NT2/D1 (cell line): ENCODE measurements around the gene HOXB2.

Experiments
- DNase-seq: peaks from one replicate; pipeline ENCODE4 v3.0.0-alpha.2; 2011; ENCODE audit warnings: low read depth, low spot score
- H3K27me3 ChIP-seq: 2 replicates; pipeline ENCODE4 v1.6.0; 2011; ENCODE audit warnings: mild to moderate bottlenecking; ENCODE audit not compliant: insufficient read length, insufficient read depth
- H3K36me3 ChIP-seq: 2 replicates; pipeline ENCODE4 v1.6.1; 2011; ENCODE audit warnings: mild to moderate bottlenecking, low read length, mixed read lengths; ENCODE audit not compliant: insufficient read depth, insufficient read length
- H3K4me1 ChIP-seq: 2 replicates; pipeline ENCODE4 v1.5.1; 2011; ENCODE audit not compliant: insufficient read depth, insufficient read length
- H3K4me3 ChIP-seq: 2 replicates; pipeline ENCODE4 v1.5.1; 2011; ENCODE audit warnings: low read depth; ENCODE audit not compliant: insufficient read length
- H3K9ac ChIP-seq: 2 replicates; pipeline ENCODE4 v1.6.0; 2011; ENCODE audit warnings: low read depth; ENCODE audit not compliant: insufficient read length
- H3K9me3 ChIP-seq: 2 replicates; pipeline ENCODE4 v1.5.1; 2011; ENCODE audit warnings: mild to moderate bottlenecking, low read length; ENCODE audit not compliant: insufficient read depth
- SUZ12 ChIP-seq: IDR thresholded peaks from 2 replicates; pipeline ENCODE4 v1.6.1; 2011; ENCODE audit not compliant: insufficient read length, insufficient read depth; ENCODE audit errors: extremely low read depth
- YY1 ChIP-seq: IDR thresholded peaks from 2 replicates; pipeline ENCODE4 v1.6.1; 2011; ENCODE audit not compliant: insufficient read length, insufficient read depth
- ZNF274 ChIP-seq: IDR thresholded peaks from 2 replicates; pipeline ENCODE4 v1.6.1; 2011; ENCODE audit warnings: mild to moderate bottlenecking, low read depth, low read length

HOXB2 gene

DNA sequence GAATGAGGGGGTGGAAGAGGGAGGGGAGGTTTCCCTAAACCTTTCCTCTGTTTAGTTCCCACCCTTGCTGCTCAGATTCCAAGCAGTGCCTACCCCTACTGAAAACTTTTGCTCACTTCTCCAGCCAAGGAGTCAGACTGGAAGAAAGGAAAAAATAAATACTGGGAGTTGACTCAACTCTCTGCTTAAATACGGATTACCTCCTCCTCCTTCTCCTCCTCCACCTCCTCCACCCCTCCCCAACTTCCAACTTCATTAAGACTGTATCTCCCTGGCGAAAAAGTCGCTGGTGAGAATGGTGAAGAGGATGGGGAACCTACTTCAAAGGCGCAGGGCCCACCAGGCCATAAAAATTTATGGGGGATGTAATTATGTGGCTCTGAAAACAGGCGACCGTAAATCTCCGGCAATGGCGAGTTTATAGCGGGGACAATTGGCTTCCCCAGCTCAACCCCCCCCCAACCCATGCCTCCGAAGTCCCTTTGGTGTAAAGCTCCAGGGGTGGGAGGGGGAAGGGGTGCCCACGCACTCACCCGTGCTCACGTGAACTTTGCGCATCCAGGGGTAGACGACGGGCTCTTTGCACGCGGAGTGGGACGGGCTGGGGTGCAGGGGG lies 32.5 kb upstream of the HOXB2 start:
- Histone ChIP-seq H3K4me3 (no peak overlapping the region), H3K4me1 (peaks cover 5% of the 10 kb centered on the region), H3K9ac (no peak overlapping the region), H3K36me3 (no peaks in the 10 kb centered on the region), H3K27me3 (peaks cover 98% of the 10 kb centered on the region), H3K9me3 (no peaks in the 10 kb centered on the region)
- DNase-seq, result no peak
- TF ChIP-seq SUZ12, result peak; percentile 20
- TF ChIP-seq YY1, result no peak

- H3K4me1 ChIP-seq, result peaks cover 3% of the 10 kb centered on the region
- no peaks in the 10 kb centered on the region for H3K36me3 ChIP-seq
- H3K4me3 ChIP-seq, result no peak overlapping the region
- no peak for DNase-seq
- H3K27me3 ChIP-seq, result peaks cover 98% of the 10 kb centered on the region
- H3K9ac ChIP-seq, result no peak overlapping the region
- no peaks in the 10 kb centered on the region for H3K9me3 ChIP-seq
- TF ChIP-seq ZNF274 (no peak), SUZ12 (no peak), YY1 (no peak)
Measured at GRCh38 chr17:48576479-48577309, 31.8 kb upstream of the HOXB2 start.

DNA sequence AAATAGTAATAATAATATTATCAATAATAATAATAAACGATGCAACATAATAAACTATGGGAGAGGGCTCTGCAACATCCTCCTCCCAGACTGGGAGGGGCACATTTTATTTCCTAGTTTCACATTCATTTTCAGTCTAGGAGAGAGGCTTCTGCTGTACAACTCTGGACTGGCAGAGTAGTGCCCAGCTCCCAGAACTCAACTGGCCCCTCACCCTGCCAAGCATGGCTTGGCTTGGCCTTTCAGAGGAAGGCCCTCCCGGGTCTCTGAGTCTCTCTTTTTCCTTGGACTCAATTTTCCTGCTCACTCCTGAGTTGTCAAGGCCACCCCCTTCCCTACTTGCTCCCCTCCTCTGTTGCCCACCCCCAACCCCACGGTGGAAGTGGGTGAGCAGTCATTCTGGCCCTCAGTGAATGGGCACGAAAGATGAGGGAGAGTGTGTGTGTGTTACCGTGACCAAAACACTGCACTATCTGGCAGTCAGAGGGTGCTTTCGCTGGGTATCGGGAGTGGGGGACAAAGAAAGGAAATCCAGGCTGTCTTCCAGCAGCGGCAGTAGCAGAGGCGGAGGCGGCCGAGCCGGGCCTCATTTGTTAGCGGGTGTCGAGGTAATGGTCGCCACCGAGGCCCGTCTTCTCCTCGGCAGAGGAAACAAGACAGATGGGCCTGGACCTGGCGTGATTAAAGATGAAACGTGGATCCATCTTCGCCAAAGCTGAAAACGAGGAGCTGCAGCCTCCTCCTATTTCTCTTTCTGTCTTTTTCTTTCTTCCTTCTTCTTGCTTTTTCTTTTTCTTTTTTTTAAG lies 31.0 kb upstream of the HOXB2 start:
- TF ChIP-seq ZNF274, result no peak
- TF ChIP-seq SUZ12, result peak; percentile 92
- no peak for TF ChIP-seq YY1
- no peak for DNase-seq
- H3K27me3 ChIP-seq, result peaks cover 98% of the 10 kb centered on the region
- no peaks in the 10 kb centered on the region for H3K9me3 ChIP-seq
- no peaks in the 10 kb centered on the region for H3K36me3 ChIP-seq
- H3K9ac ChIP-seq, result no peak overlapping the region
- no peak overlapping the region for H3K4me3 ChIP-seq
- H3K4me1 ChIP-seq, result peaks cover 3% of the 10 kb centered on the region

DNA sequence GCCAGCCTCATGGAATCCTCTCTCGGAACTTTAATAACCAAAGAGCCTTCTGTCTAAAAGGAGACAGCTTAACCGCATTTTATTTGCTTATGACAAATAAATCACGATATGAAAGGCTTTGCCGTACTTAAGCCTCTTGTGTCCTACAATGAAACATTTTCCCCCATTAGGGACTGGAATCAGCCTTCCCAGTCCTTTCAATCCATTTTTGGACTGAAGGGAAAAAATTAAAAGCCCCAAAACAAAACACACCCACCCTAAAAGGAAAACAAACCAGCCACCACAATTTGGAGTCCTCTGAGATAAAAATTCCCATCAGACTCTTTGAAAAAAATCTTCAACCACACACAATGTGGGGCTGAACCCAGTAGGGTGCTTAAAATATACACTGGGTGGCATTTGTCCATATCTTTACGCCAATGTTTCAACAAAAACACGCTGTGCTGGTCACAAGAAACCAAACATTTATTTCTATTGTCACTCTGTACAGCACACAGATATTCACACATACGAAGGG lies 30.2 kb upstream of the HOXB2 start:
- Histone ChIP-seq H3K4me3 (no peak overlapping the region), H3K36me3 (no peaks in the 10 kb centered on the region), H3K9me3 (no peaks in the 10 kb centered on the region), H3K9ac (no peak overlapping the region), H3K27me3 (peaks cover 98% of the 10 kb centered on the region), H3K4me1 (peaks cover 6% of the 10 kb centered on the region)
- TF ChIP-seq SUZ12 (peak; percentile 5), YY1 (no peak)
- no peak for DNase-seq

GRCh38 chr17:48574505-48575065 lies 29.7 kb upstream of the HOXB2 start:
- no peak for DNase-seq
- Histone ChIP-seq H3K9me3 (no peaks in the 10 kb centered on the region), H3K36me3 (no peaks in the 10 kb centered on the region), H3K4me3 (no peak overlapping the region), H3K4me1 (peaks cover 6% of the 10 kb centered on the region), H3K9ac (no peak overlapping the region), H3K27me3 (peaks cover 98% of the 10 kb centered on the region)
- TF ChIP-seq SUZ12 (no peak), ZNF274 (no peak), YY1 (no peak)

- Histone ChIP-seq H3K4me3 (no peak overlapping the region), H3K27me3 (peaks cover 100% of the 10 kb centered on the region), H3K9me3 (peaks cover 5% of the 10 kb centered on the region; the same call in 1 of the 2 replicates), H3K9ac (no peak overlapping the region), H3K36me3 (no peaks in the 10 kb centered on the region), H3K4me1 (peaks cover 4% of the 10 kb centered on the region)
- DNase-seq, result no peak
- peak; percentile 10 for TF ChIP-seq SUZ12
- TF ChIP-seq YY1, result no peak
Measured at GRCh38 chr17:48571826-48572417, 27.0 kb upstream of the HOXB2 start.
